Choroid plexus epithelial cell (primary cell): Measurements from ENCODE around the gene TRPV3.
"Not testable (repeated sequence)": the region's sequence is repeated elsewhere in the genome, so short reads cannot be mapped to it uniquely, and the experiment has no call there.

Source experiments
- DNase-seq: peaks from one replicate; pipeline ENCODE4 v3.0.0-alpha.2; 2010; ENCODE audit warnings: low read depth
- H3K4me3 ChIP-seq: 2 replicates; pipeline ENCODE4 v1.5.1; 2011; ENCODE audit warnings: low read depth, mild to moderate bottlenecking, control low read depth, low read length, moderate library complexity
- CTCF ChIP-seq: conservative IDR thresholded peaks from 2 replicates; pipeline ENCODE4 v1.5.1; 2011; ENCODE audit warnings: low read depth, mild to moderate bottlenecking, control low read depth, inconsistent platforms, low read length, moderate library complexity

TRPV3 gene

GRCh38 chr17:3526491-3526890, 31.1 kb downstream of the TRPV3 start:
- TF ChIP-seq CTCF = no peak
- DNase-seq = no peak
- no peak overlapping the region for H3K4me3 ChIP-seq

GRCh38 chr17:3524024-3524423, 33.6 kb downstream of the TRPV3 start:
- TF ChIP-seq CTCF = no peak
- DNase-seq = no peak

GRCh38 chr17:3519472-3519871, 38.1 kb downstream of the TRPV3 start:
- DNase-seq = not testable (repeated sequence)

More at GRCh38 chr17:3524024-3524423, 33.6 kb downstream of the TRPV3 start:
- no peak overlapping the region for H3K4me3 ChIP-seq

DNA sequence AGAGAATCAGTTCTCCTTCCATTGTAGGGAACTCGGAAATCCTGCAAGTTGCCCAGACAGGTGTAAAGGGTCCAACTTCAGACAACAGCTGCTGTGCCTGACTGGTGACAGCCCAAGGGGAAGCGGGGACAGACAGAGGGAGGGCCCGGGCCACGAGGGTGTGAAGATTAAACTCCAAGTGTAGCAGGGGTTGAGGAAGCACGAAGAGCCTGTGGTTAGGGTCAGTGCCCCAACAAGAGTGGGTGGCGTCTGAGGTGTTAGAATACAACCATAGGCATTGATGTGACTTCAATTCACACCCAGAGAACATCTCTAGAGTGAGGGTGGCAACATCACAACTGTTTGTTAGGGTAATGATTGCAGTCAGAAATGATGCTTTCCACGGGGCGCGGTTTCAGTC, 42.7 kb downstream of the TRPV3 start:
- no peak for TF ChIP-seq CTCF
- no peak overlapping the region for H3K4me3 ChIP-seq
- DNase-seq = no peak

More at GRCh38 chr17:3519472-3519871, 38.1 kb downstream of the TRPV3 start:
- not testable (repeated sequence) for H3K4me3 ChIP-seq

GRCh38 chr17:3514167-3514566, 43.4 kb downstream of the TRPV3 start:
- DNase-seq, H3K4me3 ChIP-seq: not testable (repeated sequence)

GRCh38 chr17:3513305-3514035, 44.1 kb downstream of the TRPV3 start:
- H3K4me3 ChIP-seq = no peak overlapping the region
- TF ChIP-seq CTCF = no peak
- DNase-seq = no peak

DNA sequence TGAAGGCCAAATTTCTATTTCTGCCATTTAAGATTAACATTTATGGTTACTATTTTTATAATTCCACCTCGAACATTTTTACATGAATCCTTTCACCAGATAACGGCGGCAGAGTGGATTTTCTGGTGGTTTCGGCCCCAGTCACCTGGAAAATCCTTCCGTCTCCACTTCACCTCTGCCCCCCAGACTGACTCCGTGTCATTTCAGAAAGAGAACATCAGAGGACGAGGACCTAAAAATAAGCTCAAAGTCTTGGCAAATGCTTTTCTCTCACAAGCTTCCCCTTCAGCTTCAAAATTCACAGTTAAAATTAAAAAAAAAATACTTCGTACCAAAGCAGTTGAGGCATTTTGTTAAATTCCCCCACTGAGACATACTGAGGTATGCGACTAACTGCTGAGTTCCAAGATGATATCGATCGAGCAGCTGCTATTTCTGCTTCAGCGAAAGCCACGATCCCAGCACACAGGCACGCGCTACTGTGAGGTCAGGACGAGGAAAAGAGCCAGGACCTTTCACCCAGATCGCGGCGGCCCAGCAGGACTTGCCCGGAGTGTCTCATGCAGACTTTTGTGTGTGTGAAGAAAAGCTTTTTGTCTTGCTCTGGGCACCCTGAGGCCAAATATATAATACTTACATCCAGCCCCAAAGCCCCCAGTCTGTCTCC, 45.0 kb downstream of the TRPV3 start:
- peak; percentile 83 for DNase-seq
- no peak overlapping the region for H3K4me3 ChIP-seq
- no peak for TF ChIP-seq CTCF
